SK-N-SH treated with all-trans-retinoic acid at 6 μM for 48 hours (cell line): Measurements from ENCODE around the gene SIRPB2.

Source experiments
- ATAC-seq: fragments of 200-7000 bp; cut with Tn5 transposase; 3 replicates; pipeline ENCODE4 v1.9.1; 2020; ENCODE audit warnings: mild to moderate bottlenecking, moderate library complexity
- ARNTL ChIP-seq: fragments of 450-650 bp; formaldehyde crosslinking; IDR thresholded peaks from 2 replicates; pipeline ENCODE4 v1.5.0; 2020; ENCODE audit warnings: low read depth, mild to moderate bottlenecking, moderate library complexity, borderline replicate concordance
- BACH2 ChIP-seq: fragments of 250-450 bp; sonication (Bioruptor Pico); IDR thresholded peaks from 2 replicates; pipeline ENCODE4 v1.9.0; 2021; ENCODE audit warnings: mild to moderate bottlenecking, borderline replicate concordance
- CREB5 ChIP-seq: fragments of 250-450 bp; sonication (Bioruptor Pico); IDR thresholded peaks from 2 replicates; pipeline ENCODE4 v1.5.1; 2020; ENCODE audit warnings: low read depth, mild to moderate bottlenecking, moderate library complexity
- CSDC2 ChIP-seq: fragments of 250-450 bp; sonication (Bioruptor Pico); IDR thresholded peaks from 2 replicates; pipeline ENCODE4 v1.5.0; 2020; ENCODE audit warnings: mild to moderate bottlenecking, moderate library complexity
- ESRRG ChIP-seq: fragments of 250-450 bp; sonication (Bioruptor Pico); IDR thresholded peaks from 2 replicates; pipeline ENCODE4 v1.6.1; 2021; ENCODE audit warnings: mild to moderate bottlenecking
- GLIS3 ChIP-seq: fragments of 250-450 bp; sonication (Bioruptor Pico); IDR thresholded peaks from 2 replicates; pipeline ENCODE4 v1.5.0; 2020; ENCODE audit warnings: mild to moderate bottlenecking, moderate library complexity
- ISL1 ChIP-seq: fragments of 250-450 bp; sonication (Bioruptor Pico); IDR thresholded peaks from 2 replicates; pipeline ENCODE4 v2.1.2; 2022; ENCODE audit warnings: mild to moderate bottlenecking, moderate library complexity
- OSR1 ChIP-seq: fragments of 250-450 bp; sonication (Bioruptor Pico); IDR thresholded peaks from 2 replicates; pipeline ENCODE4 v1.8.0; 2022; ENCODE audit warnings: moderate library complexity, mild to moderate bottlenecking, inconsistent platforms
- PATZ1 ChIP-seq: fragments of 250-450 bp; sonication (Bioruptor Pico); IDR thresholded peaks from 2 replicates; pipeline ENCODE4 v1.8.0; 2020; ENCODE audit warnings: mild to moderate bottlenecking, moderate library complexity, borderline replicate concordance
- POU6F1 ChIP-seq: fragments of 250-450 bp; sonication (Bioruptor Pico); IDR thresholded peaks from 2 replicates; pipeline ENCODE4 v1.8.0; 2021; ENCODE audit warnings: low read depth, mild to moderate bottlenecking, moderate library complexity, borderline replicate concordance
- PPARA ChIP-seq: fragments of 250-450 bp; sonication (Bioruptor Pico); IDR thresholded peaks from 2 replicates; pipeline ENCODE4 v1.5.0; 2020; ENCODE audit warnings: mild to moderate bottlenecking, borderline replicate concordance
- SNAI2 ChIP-seq: fragments of 250-450 bp; sonication (Bioruptor Pico); IDR thresholded peaks from 2 replicates; pipeline ENCODE4 v1.5.0; 2020; ENCODE audit warnings: mild to moderate bottlenecking, moderate library complexity
- TCF4 ChIP-seq: fragments of 250-450 bp; sonication (Bioruptor Pico); IDR thresholded peaks from 2 replicates; pipeline ENCODE4 v1.8.0; 2021; ENCODE audit warnings: mild to moderate bottlenecking, moderate library complexity, borderline replicate concordance
- TOX ChIP-seq: fragments of 250-450 bp; sonication (Bioruptor Pico); IDR thresholded peaks from 2 replicates; pipeline ENCODE4 v1.8.0; 2021; ENCODE audit warnings: mild to moderate bottlenecking, moderate library complexity, borderline replicate concordance
- ZC3H10 ChIP-seq: fragments of 250-450 bp; sonication (Bioruptor Pico); IDR thresholded peaks from 2 replicates; pipeline ENCODE4 v1.5.1; 2021; ENCODE audit warnings: mild to moderate bottlenecking, moderate library complexity
- ZFP3 ChIP-seq: fragments of 250-450 bp; sonication (Bioruptor Pico); IDR thresholded peaks from 2 replicates; pipeline ENCODE4 v1.5.0; 2020; ENCODE audit warnings: mild to moderate bottlenecking, moderate library complexity
- ZFP30 ChIP-seq: fragments of 450-650 bp; formaldehyde crosslinking; IDR thresholded peaks from 2 replicates; pipeline ENCODE4 v1.5.0; 2022; ENCODE audit warnings: mild to moderate bottlenecking, moderate library complexity
- ZNF565 ChIP-seq: fragments of 450-650 bp; formaldehyde crosslinking; conservative IDR thresholded peaks from 2 replicates; pipeline ENCODE4 v1.5.0; 2020; ENCODE audit warnings: low read depth, mild to moderate bottlenecking, moderate library complexity
- ZNF70 ChIP-seq: fragments of 450-650 bp; formaldehyde crosslinking; IDR thresholded peaks from 2 replicates; pipeline ENCODE4 v1.5.0; 2020; ENCODE audit warnings: mild to moderate bottlenecking, moderate library complexity
- ZNF8 ChIP-seq: fragments of 450-650 bp; formaldehyde crosslinking; IDR thresholded peaks from 2 replicates; pipeline ENCODE4 v1.5.0; 2020; ENCODE audit warnings: mild to moderate bottlenecking, moderate library complexity

The SIRPB2 gene

DNA sequence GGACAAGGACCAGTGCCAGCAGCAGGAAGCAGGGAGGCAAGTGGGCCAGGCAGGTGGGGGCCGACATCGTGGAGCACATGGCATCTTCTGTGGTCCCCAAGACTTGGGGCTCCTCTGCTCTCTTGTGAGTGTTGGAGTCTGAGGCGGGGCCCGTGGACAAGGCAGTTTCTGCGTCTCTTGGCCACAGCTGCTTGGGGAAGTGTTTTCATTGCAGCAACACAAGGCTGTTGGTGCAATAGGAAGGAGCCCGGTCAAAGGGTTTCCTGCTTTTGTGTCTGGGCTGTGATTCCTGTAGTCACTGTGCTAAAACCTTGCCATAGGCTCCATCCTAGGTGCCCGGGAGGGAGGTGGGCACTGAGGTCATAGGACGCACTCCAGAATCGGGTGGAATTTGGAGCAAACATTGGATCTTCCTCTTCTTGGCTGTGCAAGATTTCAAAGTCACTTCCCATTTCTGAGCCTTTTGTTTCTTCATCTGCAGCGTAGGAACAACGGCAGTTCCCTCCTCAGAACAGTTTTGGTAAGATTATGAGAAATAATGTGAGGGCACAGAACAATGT lies at the start of gene SIRPB2:
Gene SIRPB2 (minus strand): TSS at position 140 of the 560 bp plus-strand sequence. CDS start 61 bp downstream, at position 79.
- no peak for ATAC-seq
- no peak for TF ChIP-seq SNAI2 (CRISPR knock-in tag)
- no peak for TF ChIP-seq ZNF70
- no peak for TF ChIP-seq ZFP30 (CRISPR knock-in tag)
- TF ChIP-seq PPARA (CRISPR knock-in tag), result no peak
- no peak for TF ChIP-seq TOX (CRISPR knock-in tag)
- no peak for TF ChIP-seq ZNF8 (CRISPR knock-in tag)
- TF ChIP-seq POU6F1, result no peak
- TF ChIP-seq PATZ1 (CRISPR knock-in tag), result no peak
- TF ChIP-seq OSR1 (CRISPR knock-in tag), result no peak
- no peak for TF ChIP-seq ESRRG (CRISPR knock-in tag)
- no peak for TF ChIP-seq BACH2 (CRISPR knock-in tag)
- no peak for TF ChIP-seq TCF4 (CRISPR knock-in tag)
- TF ChIP-seq ZFP3, result no peak
- no peak for TF ChIP-seq ARNTL
- no peak for TF ChIP-seq ZNF565
- TF ChIP-seq ZC3H10 (CRISPR knock-in tag), result no peak

DNA sequence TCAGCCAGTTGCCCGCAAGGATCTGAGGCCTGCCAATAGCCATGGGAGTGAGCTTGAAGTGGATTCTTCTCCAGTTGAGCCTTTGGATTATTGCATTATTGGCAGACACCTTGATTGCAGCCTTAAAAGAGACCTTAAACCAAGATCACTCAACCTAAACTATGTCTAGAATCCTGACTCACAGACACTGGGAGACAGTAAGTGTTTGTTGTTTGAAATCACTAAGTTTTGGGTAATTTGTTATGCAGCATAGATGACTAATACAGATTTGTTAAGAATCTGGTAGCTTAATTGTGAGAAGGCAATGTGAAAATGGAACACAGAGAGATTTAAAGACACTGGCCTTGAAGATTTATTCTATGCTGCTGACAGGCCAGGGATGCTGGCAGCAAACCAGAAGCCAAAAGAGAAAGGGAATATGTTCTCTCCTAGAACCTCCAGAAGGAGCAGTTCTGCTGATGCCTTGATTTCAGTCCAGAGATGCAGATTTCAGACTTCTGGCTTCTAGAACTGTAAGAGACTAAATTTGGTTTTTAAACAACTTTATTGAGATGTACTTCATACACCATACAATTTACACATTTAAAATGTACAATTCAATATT lies 48.7 kb upstream of the SIRPB2 start:
- no peak for ATAC-seq
- TF ChIP-seq GLIS3 (no peak), ISL1 (CRISPR knock-in tag) (no peak), POU6F1 (no peak), TCF4 (CRISPR knock-in tag) (no peak)
- TF ChIP-seq, all 23 proteins: peak for 0

GRCh38 chr20:1538655-1539054 lies 47.4 kb upstream of the SIRPB2 start:
- no peak for ATAC-seq
- TF ChIP-seq BACH2 (CRISPR knock-in tag), result no peak
- no peak for TF ChIP-seq TCF4 (CRISPR knock-in tag)
- no peak for TF ChIP-seq GLIS3
- TF ChIP-seq CSDC2 (CRISPR knock-in tag), result no peak
- TF ChIP-seq ZNF70, result no peak
- no peak for TF ChIP-seq POU6F1
- TF ChIP-seq OSR1 (CRISPR knock-in tag), result no peak
- no peak for TF ChIP-seq CREB5 (CRISPR knock-in tag)
- no peak for TF ChIP-seq ISL1 (CRISPR knock-in tag)
- no peak for TF ChIP-seq ZC3H10 (CRISPR knock-in tag)
- TF ChIP-seq, all 23 proteins: peak for 0

DNA sequence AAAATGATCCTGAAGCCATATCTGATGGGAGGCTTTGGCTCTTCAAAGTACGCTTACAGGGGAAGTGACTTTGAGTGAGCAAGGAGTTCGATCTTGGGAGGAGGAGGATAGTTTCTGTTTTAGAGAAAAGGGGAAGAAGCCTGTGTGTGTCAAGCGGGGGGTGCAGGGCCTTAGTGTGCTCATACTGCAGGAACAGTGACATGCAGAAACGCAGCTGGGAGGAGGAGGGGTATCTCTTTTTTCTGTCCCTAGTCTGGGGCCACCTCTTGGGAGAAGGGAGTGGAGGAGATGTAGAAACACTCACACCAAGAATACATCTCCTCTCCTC lies 46.5 kb upstream of the SIRPB2 start:
- TF ChIP-seq ISL1 (CRISPR knock-in tag), result no peak
- TF ChIP-seq PATZ1 (CRISPR knock-in tag), result no peak
- TF ChIP-seq ESRRG (CRISPR knock-in tag), result no peak
- no peak for ATAC-seq
